Stimulated activated CD4-positive, alpha-beta T cell treated with anti-CD3 and anti-CD28 coated beads, Interleukin-4, amount 100 ng/mL, for 1 hour (primary cell): Measurements from ENCODE around the gene MAML3.

Source experiments
- DNase-seq: peaks from one replicate; pipeline ENCODE4 v3.0.0-alpha.2; 2020

Gene MAML3

GRCh38 chr4:139986689-139987501, 167.1 kb downstream of the MAML3 start:
- no peak for DNase-seq

GRCh38 chr4:139986106-139986505, 167.9 kb downstream of the MAML3 start:
- no peak for DNase-seq

GRCh38 chr4:139985401-139985800, 168.6 kb downstream of the MAML3 start:
- no peak for DNase-seq

GRCh38 chr4:139984471-139984870, 169.5 kb downstream of the MAML3 start:
- DNase-seq: no peak

DNA sequence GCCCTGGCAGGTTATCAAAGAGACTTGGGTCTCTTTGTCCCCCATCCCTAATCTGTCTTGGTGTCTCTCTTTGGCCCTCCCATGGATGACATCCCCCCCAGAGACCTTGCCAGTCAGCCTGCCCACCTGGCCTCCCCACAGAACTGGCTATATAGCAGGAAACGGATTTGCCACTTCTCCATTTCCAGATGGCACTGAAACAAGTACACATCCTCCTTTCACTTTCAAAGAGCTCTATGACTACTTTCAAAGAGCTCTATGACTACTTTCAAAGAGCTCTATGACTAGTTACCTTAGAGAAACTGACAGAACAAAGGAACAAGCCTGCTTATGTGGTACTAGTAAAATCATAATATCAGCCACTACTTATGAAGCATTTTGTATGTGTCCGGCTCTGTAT, 175.3 kb downstream of the MAML3 start:
- no peak for DNase-seq

DNA sequence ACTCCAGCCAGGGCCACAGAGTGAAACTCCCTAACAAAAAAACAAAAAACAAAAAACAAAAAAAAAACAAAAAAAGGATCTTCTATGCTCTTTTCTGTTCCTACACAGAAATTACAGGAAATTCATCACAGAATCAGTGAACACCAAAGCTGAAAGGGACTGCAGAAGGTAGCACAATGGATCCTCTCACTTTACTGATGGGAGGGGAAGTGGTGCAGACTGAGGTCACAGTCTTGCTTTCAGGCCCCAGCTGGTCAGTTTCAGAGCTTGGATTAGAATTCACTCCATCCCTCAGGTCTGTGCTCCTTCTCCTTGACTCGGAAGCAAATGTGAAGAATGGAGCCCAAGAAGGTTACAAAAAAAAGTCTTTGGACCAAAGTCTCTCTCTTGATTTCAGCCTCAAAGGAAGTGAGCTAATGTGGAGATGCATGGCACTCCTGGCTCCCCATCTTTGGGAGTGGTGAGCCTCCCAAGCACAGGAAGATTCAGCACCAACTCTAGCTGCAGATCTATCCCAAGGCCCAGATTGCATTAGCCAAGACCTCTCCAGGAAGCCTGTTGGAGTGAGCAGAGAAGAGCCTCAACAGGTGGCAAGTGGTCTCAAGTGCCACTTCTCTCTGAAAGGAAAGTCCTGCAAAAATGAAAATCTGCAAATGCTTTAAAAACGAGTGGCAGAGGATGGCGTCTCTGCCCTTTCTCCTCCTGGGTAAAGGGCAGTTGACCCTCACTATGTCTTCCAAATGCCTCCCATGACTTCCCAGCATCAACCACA, 176.0 kb downstream of the MAML3 start:
- no peak for DNase-seq

- DNase-seq: no peak
Measured at GRCh38 chr4:139975830-139976272, 178.1 kb downstream of the MAML3 start.

- DNase-seq: no peak
Measured at GRCh38 chr4:139973616-139974015, 180.4 kb downstream of the MAML3 start.

DNA sequence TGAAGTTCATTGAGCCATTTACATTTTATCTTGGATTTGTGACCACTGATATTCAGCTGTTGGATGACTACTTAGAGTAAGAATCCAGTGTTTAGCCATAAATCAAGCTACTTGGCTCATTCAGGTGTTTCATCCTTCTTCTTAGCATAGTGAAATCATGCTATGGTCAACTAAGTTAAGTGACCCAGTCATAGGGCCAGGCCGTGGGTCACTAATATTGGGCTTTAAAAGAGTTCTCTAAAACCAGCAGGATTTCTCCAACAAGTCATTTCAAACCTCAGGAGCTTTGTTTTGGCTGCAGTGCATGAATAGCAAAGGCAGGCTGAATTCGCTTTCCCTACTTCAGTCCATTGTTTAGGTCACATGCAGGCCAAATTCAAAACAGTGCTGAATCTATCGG, 181.0 kb downstream of the MAML3 start:
- no peak for DNase-seq

- DNase-seq: no peak
Measured at GRCh38 chr4:139972305-139972704, 181.7 kb downstream of the MAML3 start.

- no peak for DNase-seq
Measured at GRCh38 chr4:139971111-139971510, 182.9 kb downstream of the MAML3 start.

- DNase-seq: no peak
Measured at GRCh38 chr4:139969635-139970266, 184.2 kb downstream of the MAML3 start.

GRCh38 chr4:139968831-139969230, 185.2 kb downstream of the MAML3 start:
- DNase-seq: no peak

DNA sequence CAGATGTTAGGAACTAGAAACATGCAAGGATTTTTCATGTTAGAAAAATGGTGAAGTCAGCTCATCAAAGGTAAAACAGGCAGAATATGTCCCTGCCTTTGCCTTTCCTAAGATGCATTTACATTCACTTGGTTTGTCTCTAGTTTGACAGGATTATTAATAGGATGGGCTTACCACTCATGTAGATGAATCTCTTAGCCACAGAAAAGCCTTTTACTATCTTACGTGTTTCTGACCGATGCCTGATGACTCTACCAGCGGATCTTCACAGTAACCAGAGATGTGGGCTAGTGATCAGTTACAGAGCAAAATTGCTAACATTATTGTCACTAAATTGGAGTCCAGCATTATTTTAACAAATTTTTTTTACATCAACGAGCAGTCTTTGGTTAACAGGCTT, 187.6 kb downstream of the MAML3 start:
- no peak for DNase-seq

GRCh38 chr4:139965789-139966188, 188.2 kb downstream of the MAML3 start:
- DNase-seq: no peak

DNA sequence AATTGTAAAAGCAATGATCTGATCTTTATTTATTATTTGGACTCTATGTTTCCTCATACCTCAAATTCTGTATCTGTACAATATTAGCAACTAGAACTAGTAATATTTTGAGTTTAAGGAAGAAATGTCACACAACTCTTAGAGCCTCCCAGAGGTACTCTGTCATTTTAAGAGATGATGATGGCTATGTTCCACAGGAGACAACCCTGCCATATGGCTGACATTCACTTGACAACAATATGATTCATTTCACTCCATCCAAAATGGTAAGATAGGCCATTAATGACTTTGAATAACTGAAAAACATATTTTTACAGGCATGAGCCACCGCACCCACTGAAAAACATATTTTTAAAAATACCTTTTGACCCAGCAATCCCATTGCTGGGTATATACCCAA, 190.3 kb downstream of the MAML3 start:
- no peak for DNase-seq

DNA sequence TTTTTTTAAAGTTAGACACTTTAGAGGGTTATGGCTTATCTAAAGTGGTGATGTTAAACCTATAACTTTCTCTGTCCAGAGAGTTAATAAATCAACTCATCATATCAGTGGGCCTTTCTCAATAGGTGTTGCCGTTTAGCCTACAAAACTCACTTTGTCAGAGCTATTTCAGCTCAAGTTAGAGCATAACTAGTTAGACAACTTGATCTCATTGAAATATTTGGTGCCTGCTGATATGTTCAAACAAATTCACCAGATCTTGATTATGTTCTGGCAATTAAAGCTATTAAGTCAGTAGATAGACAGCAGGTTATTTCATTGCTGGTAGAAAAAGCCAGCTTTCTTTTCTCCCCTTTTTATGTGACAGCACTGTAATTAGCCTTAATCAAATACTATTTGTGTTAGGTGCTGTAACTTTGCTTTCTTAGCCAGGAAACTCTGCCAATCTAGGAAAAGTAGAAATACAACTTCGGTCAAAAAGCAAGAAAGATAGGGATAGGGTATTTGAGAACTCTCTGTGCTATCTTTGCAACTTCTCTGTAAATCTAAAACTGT, 191.8 kb downstream of the MAML3 start:
- DNase-seq: no peak

DNA sequence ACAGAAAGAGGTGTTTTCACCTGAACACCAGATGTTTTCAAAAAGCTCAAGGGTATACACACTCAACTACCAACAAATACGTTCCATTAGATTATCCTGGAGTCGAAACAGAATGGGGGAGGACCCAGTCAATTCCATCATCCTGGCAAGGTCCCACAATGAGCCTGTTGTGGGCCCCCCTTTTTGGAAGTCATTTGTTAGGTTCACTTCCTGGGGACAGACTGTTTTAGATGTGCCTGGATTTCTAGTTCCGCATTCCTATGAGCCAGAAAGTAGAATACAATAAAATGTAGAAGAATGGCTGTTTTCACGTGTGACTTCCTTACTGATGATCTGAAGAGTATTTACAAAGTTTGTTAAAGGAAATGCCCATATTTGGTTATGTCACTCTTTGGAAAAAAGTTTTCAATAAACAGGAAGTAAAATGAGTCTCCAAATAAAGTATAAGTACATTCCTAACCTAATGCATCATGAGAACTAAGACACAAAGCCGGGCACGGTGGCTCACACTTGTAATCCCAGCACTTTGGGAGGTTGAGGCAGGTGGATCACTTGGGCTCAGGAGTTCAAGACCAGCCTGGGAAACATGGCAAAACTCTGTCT, 192.5 kb downstream of the MAML3 start:
- no peak for DNase-seq

DNA sequence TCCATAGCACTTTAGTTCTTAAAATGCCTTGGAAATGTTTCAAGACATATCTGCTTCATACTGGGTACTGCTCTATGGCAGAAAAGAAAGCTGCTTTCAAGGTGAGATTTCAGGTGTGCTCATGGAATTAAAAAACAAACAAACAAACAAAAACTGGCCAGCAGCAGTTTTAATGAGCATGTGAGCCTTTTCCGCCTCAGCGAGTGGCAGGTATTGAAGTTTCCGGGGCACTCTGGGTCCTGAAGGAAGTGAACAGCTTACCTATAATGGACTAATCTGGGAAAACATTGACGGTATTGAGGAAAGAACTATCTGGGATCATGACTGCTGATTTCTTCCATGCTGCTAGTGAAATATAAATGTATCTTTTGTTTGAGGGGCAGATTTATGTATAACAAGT, 194.6 kb downstream of the MAML3 start:
- no peak for DNase-seq

GRCh38 chr4:139958739-139959098, 195.3 kb downstream of the MAML3 start:
- DNase-seq: no peak

DNA sequence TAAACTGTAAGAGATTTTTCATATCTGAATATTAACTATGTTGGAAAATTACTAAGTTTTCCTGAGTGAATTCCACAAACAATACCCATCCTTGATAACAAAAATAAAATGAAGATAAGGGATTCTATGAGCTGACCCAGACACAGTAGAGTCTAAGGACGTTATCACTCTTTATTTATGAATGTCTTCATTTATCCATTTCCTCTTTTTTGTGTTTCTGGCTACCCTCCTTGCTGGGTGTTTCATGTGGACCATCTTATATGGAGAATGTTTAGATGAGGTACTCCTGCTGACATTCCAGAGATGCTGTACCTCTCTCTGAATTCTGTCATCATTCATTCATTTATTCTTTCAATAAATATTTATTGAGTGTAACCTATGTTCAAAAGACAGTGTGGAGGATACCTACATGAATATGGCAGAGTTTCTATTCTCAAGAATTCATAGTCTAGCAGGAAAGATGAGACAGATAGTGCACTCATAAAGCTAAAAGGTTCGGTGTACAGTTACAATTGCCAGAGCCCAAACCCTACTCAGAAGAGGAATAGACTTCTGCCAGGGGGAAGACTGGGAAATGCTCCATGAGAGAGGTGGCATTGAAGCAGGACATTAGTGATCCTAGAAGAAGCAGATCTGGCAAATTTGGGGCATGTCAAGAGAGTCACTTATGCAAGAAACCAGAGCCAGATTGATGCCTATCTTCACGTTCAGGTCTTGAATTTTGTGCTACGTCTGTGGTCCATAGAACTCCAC, 195.8 kb downstream of the MAML3 start:
- no peak for DNase-seq

GRCh38 chr4:139957065-139957464, 196.9 kb downstream of the MAML3 start:
- no peak for DNase-seq
